ENCODE data around the gene RABGAP1L. TPM values are rescaled to one million over a fixed set of nuclear protein-coding genes. Genes with fewer than 3 reads are reported as not detected.
A peak's percentile ranks its signal among the peaks of the same experiment; 100 is the strongest.

RABGAP1L gene
- total RNA-seq, 6 experiments from 2014 or later, result 11.7 to 23.1 (median 18.5) TPM

DNA sequence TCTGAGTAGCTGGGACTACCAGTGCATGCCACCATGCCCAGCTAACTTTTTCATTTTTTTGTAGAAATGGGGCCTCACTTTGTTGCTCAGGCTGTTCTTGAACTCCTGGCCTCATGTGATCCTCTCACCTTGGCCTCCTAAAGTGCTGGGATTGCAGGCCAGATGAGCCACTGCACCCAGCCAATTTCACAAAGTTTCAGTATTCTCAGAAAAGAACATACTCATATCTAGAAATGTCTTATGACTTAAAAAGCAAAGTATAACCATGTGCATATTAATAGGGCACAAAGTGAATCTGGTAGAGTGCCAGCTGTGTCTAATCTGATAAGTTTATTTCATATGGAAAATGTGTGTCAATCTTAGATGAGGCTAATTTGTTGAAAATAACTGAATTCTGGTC is 752.9 kb downstream of the RABGAP1L start:
- intact Hi-C loops (cut with DNase I), result no loop called here
- no peak for ATAC-seq
- H3K4me1 ChIP-seq, result peaks cover 0 to 3% (median 0%) of the 10 kb centered on the region in 4 donors

DNA sequence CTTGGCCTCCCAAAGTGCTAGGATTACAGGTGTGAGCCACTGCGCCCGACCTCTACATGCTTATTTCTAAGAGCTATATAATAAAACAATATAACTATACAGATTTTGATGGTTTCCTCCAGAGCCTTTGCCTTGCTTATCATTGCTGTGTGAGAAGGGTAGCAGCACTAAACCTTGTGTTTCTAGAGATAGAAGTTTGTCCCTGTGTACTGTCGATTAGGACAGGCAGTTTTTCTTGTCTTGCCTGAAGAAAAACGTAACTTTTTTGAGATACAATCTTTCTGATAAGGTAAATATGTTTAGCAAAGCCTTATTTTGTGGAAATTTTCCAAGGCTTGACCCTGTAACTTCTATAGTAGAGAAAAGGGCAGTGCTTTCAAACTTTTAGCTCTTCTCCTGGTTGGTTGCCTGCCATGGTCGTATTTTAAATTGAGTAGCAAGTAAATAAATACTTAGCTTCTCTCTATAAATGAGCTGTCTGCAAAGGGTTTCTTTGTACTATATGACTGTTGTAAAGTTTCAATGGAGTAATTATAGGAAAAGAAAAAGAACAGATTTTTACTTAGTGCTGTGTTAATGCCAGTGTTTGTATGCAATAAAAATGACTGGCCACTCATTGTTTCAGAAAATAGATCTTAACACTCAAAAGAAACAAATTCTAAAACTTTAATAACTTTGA is 754.0 kb downstream of the RABGAP1L start:
- Histone ChIP-seq H3K4me3 (no peak overlapping the region), H3K4me1 (peaks cover 0 to 3% (median 0%) of the 10 kb centered on the region in 4 donors), H3K36me3 (no peaks in the 10 kb centered on the region), H3K27ac (no peak overlapping the region), H3K9me3 (no peaks in the 10 kb centered on the region), H3K27me3 (no peaks in the 10 kb centered on the region)
- 73% methylated on average over 5 of the region's 5 CpGs for WGBS (ENCODE audit: insufficient coverage, low coverage, low lambda C conversion rate, missing lambda C conversion rate)
- ATAC-seq (no peak), DNase-seq (no peak)
- intact Hi-C loops (cut with DNase I), result no loop called here
- TF ChIP-seq, protein P1, sequence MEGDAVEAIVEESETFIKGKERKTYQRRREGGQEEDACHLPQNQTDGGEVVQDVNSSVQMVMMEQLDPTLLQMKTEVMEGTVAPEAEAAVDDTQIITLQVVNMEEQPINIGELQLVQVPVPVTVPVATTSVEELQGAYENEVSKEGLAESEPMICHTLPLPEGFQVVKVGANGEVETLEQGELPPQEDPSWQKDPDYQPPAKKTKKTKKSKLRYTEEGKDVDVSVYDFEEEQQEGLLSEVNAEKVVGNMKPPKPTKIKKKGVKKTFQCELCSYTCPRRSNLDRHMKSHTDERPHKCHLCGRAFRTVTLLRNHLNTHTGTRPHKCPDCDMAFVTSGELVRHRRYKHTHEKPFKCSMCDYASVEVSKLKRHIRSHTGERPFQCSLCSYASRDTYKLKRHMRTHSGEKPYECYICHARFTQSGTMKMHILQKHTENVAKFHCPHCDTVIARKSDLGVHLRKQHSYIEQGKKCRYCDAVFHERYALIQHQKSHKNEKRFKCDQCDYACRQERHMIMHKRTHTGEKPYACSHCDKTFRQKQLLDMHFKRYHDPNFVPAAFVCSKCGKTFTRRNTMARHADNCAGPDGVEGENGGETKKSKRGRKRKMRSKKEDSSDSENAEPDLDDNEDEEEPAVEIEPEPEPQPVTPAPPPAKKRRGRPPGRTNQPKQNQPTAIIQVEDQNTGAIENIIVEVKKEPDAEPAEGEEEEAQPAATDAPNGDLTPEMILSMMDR (IDR thresholded peaks at IDR 0.05), result no peak
- TF ChIP-seq POLR2A (IDR thresholded peaks at IDR 0.05), result no peak

More for the DNA sequence above, 752.9 kb downstream of the RABGAP1L start:
- TF ChIP-seq POLR2A (IDR thresholded peaks at IDR 0.05), result no peak
- TF ChIP-seq, protein P1 (IDR thresholded peaks at IDR 0.05), result no peak
- H3K27ac ChIP-seq, result no peak overlapping the region
- no peak for DNase-seq
- H3K4me3 ChIP-seq, result no peak overlapping the region
- no peaks in the 10 kb centered on the region for H3K36me3 ChIP-seq
- H3K9me3 ChIP-seq, result no peaks in the 10 kb centered on the region
- H3K27me3 ChIP-seq, result no peaks in the 10 kb centered on the region

DNA sequence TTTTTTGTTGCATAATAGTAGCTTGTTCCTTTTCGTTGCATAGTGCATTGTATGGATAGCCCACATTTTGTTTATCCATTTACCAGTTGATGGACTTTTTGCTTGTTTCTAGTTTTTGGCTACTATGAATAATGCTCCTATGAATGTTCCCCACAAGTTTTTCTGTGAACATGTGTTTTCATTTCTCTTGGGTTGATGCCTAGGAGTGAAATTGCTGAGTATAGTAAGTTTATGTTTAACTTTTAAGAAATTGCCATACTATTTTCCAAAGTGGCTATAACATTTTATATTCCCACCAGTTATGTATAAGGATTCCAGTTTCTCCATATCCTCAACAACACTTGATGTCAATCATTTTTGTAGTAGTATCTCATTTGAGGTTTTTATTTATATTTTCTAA is 755.7 kb downstream of the RABGAP1L start:
- peaks cover 0 to 3% (median 0%) of the 10 kb centered on the region in 4 donors for H3K4me1 ChIP-seq
- H3K36me3 ChIP-seq, result no peaks in the 10 kb centered on the region
- intact Hi-C loops (cut with DNase I), result no loop called here
- WGBS (ENCODE audit: insufficient coverage, low coverage, low lambda C conversion rate, missing lambda C conversion rate), result 6% methylated on average over 1 of the region's 1 CpG
- H3K27ac ChIP-seq, result no peak overlapping the region
- no peaks in the 10 kb centered on the region for H3K9me3 ChIP-seq
- no peaks in the 10 kb centered on the region for H3K27me3 ChIP-seq
- no peak for DNase-seq
- H3K4me3 ChIP-seq, result no peak overlapping the region
- no peak for TF ChIP-seq POLR2A (IDR thresholded peaks at IDR 0.05)
- TF ChIP-seq, protein P1 (IDR thresholded peaks at IDR 0.05), result no peak
- ATAC-seq, result peak in 2 of 4 donors; percentile 22 to 36

DNA sequence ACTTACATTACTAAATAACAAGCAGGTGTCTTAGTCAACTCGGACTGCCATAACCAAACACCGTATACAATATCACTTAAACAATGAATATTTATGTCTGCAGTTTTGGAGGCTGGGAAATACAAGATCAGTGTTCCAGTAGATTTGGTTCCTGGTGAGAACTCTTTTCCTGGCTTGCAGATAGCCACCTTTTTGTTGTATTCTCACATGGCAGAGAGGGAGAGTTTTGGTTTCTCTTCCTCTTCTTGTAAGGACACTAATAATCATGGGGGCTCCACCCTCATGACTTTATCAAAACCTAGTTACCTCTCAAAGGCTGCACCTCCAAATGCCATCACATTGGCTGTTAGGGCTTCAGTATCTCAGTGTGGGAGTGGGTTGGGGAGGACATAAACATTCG is 757.5 kb downstream of the RABGAP1L start:
- Histone ChIP-seq H3K4me3 (no peak overlapping the region), H3K27ac (no peak overlapping the region), H3K36me3 (no peaks in the 10 kb centered on the region), H3K27me3 (no peaks in the 10 kb centered on the region), H3K9me3 (no peaks in the 10 kb centered on the region), H3K4me1 (peaks cover 0 to 3% (median 0%) of the 10 kb centered on the region in 4 donors)
- WGBS (ENCODE audit: insufficient coverage, low coverage, low lambda C conversion rate, missing lambda C conversion rate), result 77% methylated on average over 3 of the region's 3 CpGs
- intact Hi-C loops (cut with DNase I), result no loop called here
- no peak for ATAC-seq
- TF ChIP-seq, protein P1 (IDR thresholded peaks at IDR 0.05), result no peak
- TF ChIP-seq POLR2A (IDR thresholded peaks at IDR 0.05), result no peak
- DNase-seq, result no peak

Data from right lobe of liver (tissue), 6 donors.